H9 (cell line): ENCODE data around the gene SNX21. TPM values are rescaled to one million over a fixed set of nuclear protein-coding genes. Genes with fewer than 3 reads are reported as not detected.

Experiments used
- DNase-seq: peaks from one replicate; pipeline ENCODE4 v3.0.0-alpha.2; 2017
- H2AFZ ChIP-seq: one replicate; pipeline ENCODE4 v1.6.1; 2013; ENCODE audit warnings: mild to moderate bottlenecking, low read length, control low read depth, moderate library complexity
- H2AK5ac ChIP-seq: 2 replicates; pipeline ENCODE4 v1.6.1; 2013; ENCODE audit warnings: low read length, control low read depth, mixed read lengths; ENCODE audit not compliant: insufficient read length
- H2BK120ac ChIP-seq: one replicate; pipeline ENCODE4 v1.6.1; 2013; ENCODE audit warnings: low read depth, mild to moderate bottlenecking, low read length, control low read depth, inconsistent platforms; ENCODE audit not compliant: poor library complexity, severe bottlenecking
- H2BK12ac ChIP-seq: 2 replicates; pipeline ENCODE4 v1.6.1; 2013; ENCODE audit warnings: low read length, control low read depth, mixed read lengths, low read depth; ENCODE audit not compliant: insufficient read length
- H2BK15ac ChIP-seq: 2 replicates; pipeline ENCODE4 v1.6.1; 2013; ENCODE audit warnings: low read depth, low read length, control low read depth
- H2BK20ac ChIP-seq: one replicate; pipeline ENCODE4 v1.6.1; 2013; ENCODE audit warnings: low read depth, mild to moderate bottlenecking, low read length, control low read depth, inconsistent platforms; ENCODE audit not compliant: poor library complexity, severe bottlenecking
- H2BK5ac ChIP-seq: 2 replicates; pipeline ENCODE4 v1.6.1; 2013; ENCODE audit warnings: low read length, control low read depth, mixed read lengths; ENCODE audit not compliant: insufficient read length
- H3K14ac ChIP-seq: 2 replicates; pipeline ENCODE4 v1.6.1; 2013; ENCODE audit warnings: low read length, control low read depth; ENCODE audit not compliant: insufficient read depth
- H3K18ac ChIP-seq: 2 replicates; pipeline ENCODE4 v1.6.1; 2013; ENCODE audit warnings: low read depth, mild to moderate bottlenecking, mixed read lengths, low read length, control low read depth; ENCODE audit not compliant: insufficient read length
- H3K23ac ChIP-seq: 2 replicates; pipeline ENCODE4 v1.6.1; 2013; ENCODE audit warnings: low read length, control low read depth, mixed read lengths, low read depth; ENCODE audit not compliant: insufficient read length
- H3K23me2 ChIP-seq: 2 replicates; pipeline ENCODE4 v1.6.1; 2013; ENCODE audit warnings: low read depth, mild to moderate bottlenecking, mixed read lengths, low read length, control low read depth; ENCODE audit not compliant: insufficient read length, poor library complexity, severe bottlenecking
- H3K27ac ChIP-seq: 2 replicates; pipeline ENCODE4 v1.5.1; 2013; ENCODE audit warnings: low read length, control low read depth, mixed read lengths, low read depth; ENCODE audit not compliant: insufficient read length
- H3K27me3 ChIP-seq: 2 replicates; pipeline ENCODE4 v1.6.1; 2013; ENCODE audit warnings: low read length, control low read depth, inconsistent platforms; ENCODE audit not compliant: insufficient read depth
- H3K4ac ChIP-seq: 2 replicates; pipeline ENCODE4 v1.6.1; 2013; ENCODE audit warnings: low read depth, mild to moderate bottlenecking, control low read depth, inconsistent platforms, low read length, moderate library complexity
- H3K4me1 ChIP-seq: 2 replicates; pipeline ENCODE4 v1.6.1; 2013; ENCODE audit warnings: low read length, control low read depth, inconsistent platforms; ENCODE audit not compliant: insufficient read depth
- H3K4me2 ChIP-seq: 2 replicates; pipeline ENCODE4 v1.6.1; 2013; ENCODE audit warnings: low read length, control low read depth, mixed read lengths; ENCODE audit not compliant: insufficient read length, insufficient read depth
- H3K56ac ChIP-seq: 2 replicates; pipeline ENCODE4 v1.6.1; 2013; ENCODE audit warnings: low read depth, mild to moderate bottlenecking, mixed read lengths, low read length, control low read depth; ENCODE audit not compliant: insufficient read length
- H3K79me1 ChIP-seq: 2 replicates; pipeline ENCODE4 v1.6.1; 2013; ENCODE audit warnings: low read depth, mild to moderate bottlenecking, moderate library complexity, low read length, control low read depth, inconsistent platforms; ENCODE audit not compliant: insufficient read depth, poor library complexity, severe bottlenecking
- H3K79me2 ChIP-seq: 2 replicates; pipeline ENCODE4 v1.6.1; 2013; ENCODE audit warnings: low read length, control low read depth, inconsistent platforms; ENCODE audit not compliant: insufficient read depth
- H3K9ac ChIP-seq: 2 replicates; pipeline ENCODE4 v1.6.1; 2013; ENCODE audit warnings: low read length, control low read depth, mixed read lengths; ENCODE audit not compliant: insufficient read length; ENCODE audit errors: extremely low read depth
- H3K9me3 ChIP-seq: one replicate; pipeline ENCODE4 v1.6.1; 2013; ENCODE audit warnings: low read depth, low read length, inconsistent platforms; ENCODE audit not compliant: control insufficient read depth
- H3T11ph ChIP-seq: one replicate; pipeline ENCODE4 v1.6.1; 2013; ENCODE audit warnings: mild to moderate bottlenecking, low read length, control low read depth, inconsistent platforms
- H4K20me1 ChIP-seq: one replicate; pipeline ENCODE4 v1.6.1; 2013; ENCODE audit not compliant: control insufficient read depth, insufficient read length, insufficient read depth
- H4K5ac ChIP-seq: 2 replicates; pipeline ENCODE4 v1.6.1; 2013; ENCODE audit warnings: low read depth, mild to moderate bottlenecking, mixed read lengths, low read length, control low read depth; ENCODE audit not compliant: insufficient read length
- H4K8ac ChIP-seq: replicated peaks from 2 replicates; pipeline ENCODE4 v1.6.1; 2013; ENCODE audit warnings: low read length, control low read depth, mixed read lengths, low read depth; ENCODE audit not compliant: insufficient read length
- H4K91ac ChIP-seq: 2 replicates; pipeline ENCODE4 v1.6.1; 2013; ENCODE audit warnings: low read depth, mild to moderate bottlenecking, moderate library complexity, mixed read lengths, low read length, control low read depth; ENCODE audit not compliant: insufficient read length
- H3K27ac Mint-ChIP-seq, 3 experiments: 2 replicates in 2 of 3; 3 replicates in 1 of 3; pipeline ENCODE4 v1.8.0; 2020 to 2021; ENCODE audit warnings: mixed read lengths in 3 of 3, mild to moderate bottlenecking in 1 of 3, moderate library complexity in 1 of 3
- H3K27me3 Mint-ChIP-seq: 2 replicates; pipeline ENCODE4 v1.8.0; 2021; ENCODE audit warnings: low read depth, mild to moderate bottlenecking, moderate library complexity, mixed read lengths
- H3K36me3 Mint-ChIP-seq, 3 experiments: 2 replicates in 2 of 3; 3 replicates in 1 of 3; pipeline ENCODE4 v1.8.0; 2020 to 2021; ENCODE audit warnings: low read depth in 3 of 3, mixed read lengths in 3 of 3; ENCODE audit not compliant: insufficient read depth in 1 of 3
- H3K4me1 Mint-ChIP-seq, 2 experiments: 2 replicates each; pipeline ENCODE4 v1.8.0; 2020; ENCODE audit warnings: mixed read lengths in 2 of 2
- H3K4me3 Mint-ChIP-seq, 2 experiments: 2 replicates in 1 of 2; 3 replicates in 1 of 2; pipeline ENCODE4 v1.8.0; 2020 to 2021; ENCODE audit warnings: mild to moderate bottlenecking in 2 of 2, mixed read lengths in 2 of 2, moderate library complexity in 1 of 2
- H3K9me3 Mint-ChIP-seq, 2 experiments: 2 replicates in 1 of 2; 3 replicates in 1 of 2; pipeline ENCODE4 v1.8.0; 2020; ENCODE audit warnings: mild to moderate bottlenecking in 2 of 2, mixed read lengths in 2 of 2, moderate library complexity in 1 of 2
- CTCF ChIP-seq: fragments of 200-600 bp; sonication (generic); conservative IDR thresholded peaks from 3 replicates; pipeline ENCODE4 v1.8.0; 2021; ENCODE audit warnings: antibody characterized with exemption, mild to moderate bottlenecking
- WGBS: extraction: QIAGEN DNeasy Blood & Tissue Kit; methylation state at CpG from one replicate; pipeline ENCODE4 v1.1.7; 2013; ENCODE audit warnings: missing lambda C conversion rate, low lambda C conversion rate, mixed read lengths; ENCODE audit not compliant: insufficient read length; ENCODE audit errors: extremely low coverage; 5-methylcytosine and 5-hydroxymethylcytosine counted together
- total RNA-seq: library from RNA; stranded (reverse); gene quantifications from 2 replicates; pipeline ENCODE4 v1.2.1, GENCODE V29; 2021

SNX21 gene
- total RNA-seq, 1 experiment from 2014 or later: 20.5 TPM

- no peak for TF ChIP-seq CTCF
- no peak overlapping the region for H3K27ac ChIP-seq
- H2BK120ac ChIP-seq: no peak overlapping the region
- no CpG with 5 or more reads among the region's 2 CpGs for WGBS
- no peaks in the 10 kb centered on the region for H3K23me2 ChIP-seq
- DNase-seq: no peak
- no peak overlapping the region for H2BK20ac ChIP-seq
- H3K18ac ChIP-seq: no peak overlapping the region
- H3K9ac ChIP-seq: no peak overlapping the region
- H4K5ac ChIP-seq: no peak overlapping the region
- no peak overlapping the region for H4K91ac ChIP-seq
- no peaks in the 10 kb centered on the region for H3K79me2 ChIP-seq
- H3K27ac Mint-ChIP-seq: peak overlapping the region in 1 of 3 experiments; percentile 83; a peak in 2 of 7 replicates
- no peaks in the 10 kb centered on the region for H3K9me3 Mint-ChIP-seq
- H2AFZ ChIP-seq: no peak overlapping the region
- no peak overlapping the region for H3K56ac ChIP-seq
- H4K20me1 ChIP-seq: no peaks in the 10 kb centered on the region
- no peak overlapping the region for H2BK5ac ChIP-seq
- no peak overlapping the region for H4K8ac ChIP-seq
- H2BK12ac ChIP-seq: no peak overlapping the region
- H2BK15ac ChIP-seq: no peak overlapping the region
- H3K9me3 ChIP-seq: no peaks in the 10 kb centered on the region
- H3K36me3 Mint-ChIP-seq: peaks cover 8 to 44% (median 32%) of the 10 kb centered on the region in 3 experiments; a peak in 6 of 7 replicates
- peaks cover 31 to 34% of the 10 kb centered on the region in 2 experiments for H3K4me1 Mint-ChIP-seq
- H3K23ac ChIP-seq: no peak overlapping the region
- peaks cover 12% of the 10 kb centered on the region; the same call in 1 of the 2 replicates for H3K4me1 ChIP-seq
- no peaks in the 10 kb centered on the region for H3K27me3 ChIP-seq
- no peak overlapping the region for H2AK5ac ChIP-seq
- no peak overlapping the region for H3K4me3 Mint-ChIP-seq
- H3T11ph ChIP-seq: no peak overlapping the region
- no peak overlapping the region for H3K4ac ChIP-seq
- no peaks in the 10 kb centered on the region for H3K79me1 ChIP-seq
- no peaks in the 10 kb centered on the region for H3K27me3 Mint-ChIP-seq
- H3K4me2 ChIP-seq: no peak overlapping the region
- H3K14ac ChIP-seq: no peak overlapping the region
These were observed 16.6 kb downstream of the SNX21 start for GRCh38 chr20:45850238-45850637.
